Hematopoietic multipotent progenitor cell treated with erythropoietin and hydrocortisone succinate and interleukin-3 and kit ligand, for 8 days (in vitro differentiated cells): Measurements from ENCODE around the gene SIGLEC12.
A peak's percentile ranks its signal among the peaks of the same experiment; 100 is the strongest.
"Not testable (repeated sequence)": the region's sequence is repeated elsewhere in the genome, so short reads cannot be mapped to it uniquely, and the experiment has no call there.

Experiments used
- DNase-seq: peaks from one replicate; pipeline ENCODE4 v3.0.0-alpha.2; 2015

SIGLEC12 gene

DNA sequence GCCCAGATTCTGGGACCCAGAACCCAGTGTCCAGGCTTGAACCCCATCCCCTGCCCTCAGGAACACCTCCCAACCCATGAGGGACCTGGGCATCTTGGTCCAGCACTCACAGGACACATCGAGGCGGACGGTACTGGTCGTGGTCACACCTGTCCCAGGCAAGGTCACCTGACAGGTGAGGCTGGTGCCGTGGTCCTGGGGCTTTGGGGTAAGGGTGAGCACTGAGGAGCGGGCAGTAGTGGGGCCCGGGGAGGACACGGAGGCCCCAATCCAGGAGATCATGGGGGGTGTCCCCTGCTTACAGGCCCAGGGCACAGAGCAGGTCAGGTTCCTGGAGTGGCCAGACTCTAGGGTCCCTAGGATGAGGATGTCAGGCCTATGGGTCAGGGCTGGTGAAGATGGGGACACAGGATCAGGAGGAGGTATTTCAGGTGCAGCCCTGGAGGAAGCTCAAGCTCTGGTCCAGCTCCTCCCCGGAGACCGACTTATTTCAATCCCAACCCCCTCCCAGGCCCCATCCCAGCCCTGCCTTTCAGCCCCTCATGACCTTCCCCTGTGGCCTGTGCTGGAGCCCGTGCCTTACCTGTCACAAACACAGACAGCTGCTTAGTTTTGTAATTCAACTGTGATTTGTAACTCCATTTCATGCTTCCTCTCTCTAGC is 44.1 kb downstream of the SIGLEC12 start:
- DNase-seq = no peak

- no peak for DNase-seq
Measured at GRCh38 chr19:51456541-51457290, 44.9 kb downstream of the SIGLEC12 start.

GRCh38 chr19:51450730-51451307 is 50.8 kb downstream of the SIGLEC12 start:
- DNase-seq = no peak

DNA sequence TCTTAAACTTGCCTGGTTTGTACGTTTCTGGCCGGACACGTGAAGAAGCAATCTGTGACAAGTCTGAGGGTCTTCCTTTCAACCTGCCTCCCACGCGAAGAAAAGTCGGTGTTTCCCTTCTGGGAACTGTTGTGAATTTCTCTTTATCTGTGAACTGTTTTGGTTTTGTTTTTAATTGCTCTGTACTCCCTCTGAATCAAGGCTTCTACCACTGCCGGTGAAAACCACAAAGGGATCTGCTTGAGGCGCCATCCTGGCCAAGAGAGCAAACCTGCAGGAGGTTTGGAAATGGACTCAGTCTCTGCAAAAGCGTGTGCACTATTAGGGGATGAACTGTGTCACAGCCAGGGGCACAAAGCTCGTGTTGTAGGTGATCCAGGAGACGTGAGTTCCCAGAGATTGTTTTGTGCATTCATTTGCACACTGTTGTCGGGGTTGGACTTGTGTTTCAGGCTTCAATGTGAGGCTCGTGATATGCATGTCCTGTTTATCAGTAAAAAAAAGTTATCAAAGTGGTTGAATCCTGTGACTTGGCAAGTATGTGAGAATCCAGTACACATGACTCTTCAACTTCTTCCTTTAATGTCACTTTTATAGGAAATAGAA is 53.1 kb downstream of the SIGLEC12 start:
- peak; percentile 72 for DNase-seq

DNA sequence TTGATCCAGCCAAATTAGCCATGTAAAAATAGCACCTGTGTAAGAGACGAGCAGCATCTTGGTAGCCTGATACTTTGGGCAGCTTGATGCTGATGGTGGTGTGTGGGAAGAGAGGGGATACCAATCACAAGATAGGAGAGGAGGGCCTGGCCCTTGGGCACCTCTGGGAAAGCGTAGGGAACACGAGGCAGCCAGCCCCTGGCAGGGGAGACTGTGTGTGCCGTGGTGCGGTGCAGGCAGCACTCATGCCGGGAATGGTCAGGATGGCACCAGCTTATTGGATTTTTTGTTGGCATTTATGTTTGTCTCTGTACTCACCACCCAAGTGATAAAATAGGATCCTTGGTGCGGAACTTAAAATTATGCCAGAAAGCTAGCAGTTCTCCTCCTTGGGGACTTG is 53.6 kb downstream of the SIGLEC12 start:
- no peak for DNase-seq

- not testable (repeated sequence) for DNase-seq
Measured at GRCh38 chr19:51447510-51447909, 54.1 kb downstream of the SIGLEC12 start.

- DNase-seq = no peak
Measured at GRCh38 chr19:51441410-51442390, 59.9 kb downstream of the SIGLEC12 start.
